GM21717 (cell line): ENCODE results near the gene PLCG2.

Experiments used
- ATAC-seq: cut with Tn5 transposase; IDR thresholded peaks from one replicate; pipeline ENCODE4 v1.9.1; 2021; ENCODE audit warnings: mild to moderate bottlenecking, moderate library complexity; ENCODE audit not compliant: unreplicated experiment

The PLCG2 gene

GRCh38 chr16:81814751-81815428 lies 35.8 kb downstream of the PLCG2 start:
- ATAC-seq: no peak

- ATAC-seq: no peak
Measured at GRCh38 chr16:81815429-81815766, 36.3 kb downstream of the PLCG2 start.

- no peak for ATAC-seq
Measured at GRCh38 chr16:81816351-81816750, 37.3 kb downstream of the PLCG2 start.

- ATAC-seq: peak; percentile 32
Measured at GRCh38 chr16:81816793-81817210, 37.7 kb downstream of the PLCG2 start.

GRCh38 chr16:81817296-81817695 lies 38.2 kb downstream of the PLCG2 start:
- peak; percentile 26 for ATAC-seq

- peak; percentile 32 for ATAC-seq
Measured at GRCh38 chr16:81817789-81818567, 38.9 kb downstream of the PLCG2 start.

DNA sequence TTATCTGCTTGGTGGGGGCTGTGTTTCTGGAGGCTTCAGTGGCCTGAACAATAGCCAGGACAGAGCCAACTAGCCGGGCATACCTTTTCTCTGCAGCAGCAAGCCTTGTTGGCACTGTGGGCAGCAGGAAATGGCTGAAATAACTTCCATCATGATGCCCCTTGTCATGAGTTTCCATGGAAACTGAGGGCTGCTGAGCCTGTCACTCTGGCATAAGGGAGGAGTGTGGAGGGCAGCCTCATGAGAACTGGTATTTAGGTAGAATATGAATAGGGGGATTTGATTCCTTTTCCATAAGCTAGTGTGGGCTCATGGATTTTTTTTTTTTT lies 39.4 kb downstream of the PLCG2 start:
- no peak for ATAC-seq

DNA sequence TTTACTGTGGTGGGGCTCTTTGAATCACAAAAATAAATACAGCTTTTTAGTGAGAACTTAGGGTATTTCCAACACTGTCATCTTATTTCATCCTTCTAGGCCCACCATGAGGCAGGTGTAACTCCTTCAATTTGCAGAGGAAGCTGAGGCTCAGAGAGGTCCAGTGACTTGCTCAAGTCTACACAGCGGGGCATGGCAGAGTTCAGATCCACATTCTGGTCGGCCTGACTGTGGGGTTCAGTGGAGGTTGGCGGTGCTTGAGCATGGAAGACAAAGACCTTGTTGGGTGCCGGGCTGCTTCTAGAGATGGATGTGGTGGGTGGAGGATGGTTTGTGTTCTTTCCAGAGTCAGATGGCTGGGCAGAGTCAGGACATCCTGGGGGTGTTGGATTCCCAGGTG lies 39.8 kb downstream of the PLCG2 start:
- no peak for ATAC-seq

- peak; percentile 36 for ATAC-seq
Measured at GRCh38 chr16:81821436-81822128, 42.5 kb downstream of the PLCG2 start.

DNA sequence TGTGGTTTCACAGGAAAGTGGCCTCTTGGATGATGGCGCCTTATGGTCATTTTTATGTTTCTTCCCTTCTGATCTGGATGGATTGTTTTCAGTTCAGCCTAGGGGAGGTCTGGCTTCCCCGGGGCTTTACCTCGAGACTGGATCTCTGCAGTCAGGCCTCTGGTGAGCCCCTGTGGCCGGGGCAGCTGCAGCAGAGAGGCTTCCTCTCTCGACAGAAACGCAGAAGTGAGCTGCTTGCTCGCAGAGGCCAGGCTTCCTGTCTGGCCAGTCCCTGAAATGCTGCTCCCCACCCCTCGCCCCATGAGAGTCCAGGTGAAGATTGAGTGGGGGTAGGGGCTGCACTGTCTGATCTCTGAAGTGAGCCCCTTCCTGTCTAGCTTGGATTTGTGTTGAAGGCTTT lies 44.0 kb downstream of the PLCG2 start:
- peak; percentile 37 for ATAC-seq

- no peak for ATAC-seq
Measured at GRCh38 chr16:81823734-81824133, 44.6 kb downstream of the PLCG2 start.

- no peak for ATAC-seq
Measured at GRCh38 chr16:81826523-81826922, 47.4 kb downstream of the PLCG2 start.

DNA sequence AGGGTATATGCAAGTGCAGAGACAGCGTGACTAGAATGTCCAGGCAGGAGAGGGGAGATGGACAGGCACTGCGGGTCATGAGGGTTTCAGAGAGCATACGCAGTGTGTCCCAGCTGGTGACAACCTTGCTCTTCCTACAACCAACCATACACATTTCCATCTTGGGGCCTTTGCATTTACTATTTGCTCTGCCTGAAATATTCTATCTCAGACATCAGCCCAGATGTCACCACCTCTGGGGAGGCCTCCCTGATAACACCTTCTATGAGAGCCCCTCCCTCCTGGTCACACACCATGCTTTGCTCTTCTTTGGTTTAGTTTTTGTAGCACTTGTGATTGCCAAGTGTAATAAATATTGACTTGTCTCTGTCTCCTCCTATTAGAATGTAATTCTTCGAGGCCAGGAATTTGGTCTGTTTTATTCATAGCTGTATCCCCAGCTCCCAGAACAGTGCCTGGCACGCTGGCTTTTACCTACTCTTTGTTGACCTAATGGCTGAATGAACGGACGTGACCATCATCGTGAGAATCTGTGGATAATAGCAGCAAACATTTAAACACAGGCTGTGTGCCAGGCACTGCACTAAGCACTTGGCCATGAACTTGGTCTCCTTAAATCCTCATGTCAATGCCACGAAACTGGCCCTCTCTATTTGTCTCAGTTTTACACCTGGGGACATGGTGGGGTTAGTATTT lies 51.9 kb downstream of the PLCG2 start:
- ATAC-seq: peak; percentile 4

- ATAC-seq: peak; percentile 57
Measured at GRCh38 chr16:81831722-81832126, 52.6 kb downstream of the PLCG2 start.

DNA sequence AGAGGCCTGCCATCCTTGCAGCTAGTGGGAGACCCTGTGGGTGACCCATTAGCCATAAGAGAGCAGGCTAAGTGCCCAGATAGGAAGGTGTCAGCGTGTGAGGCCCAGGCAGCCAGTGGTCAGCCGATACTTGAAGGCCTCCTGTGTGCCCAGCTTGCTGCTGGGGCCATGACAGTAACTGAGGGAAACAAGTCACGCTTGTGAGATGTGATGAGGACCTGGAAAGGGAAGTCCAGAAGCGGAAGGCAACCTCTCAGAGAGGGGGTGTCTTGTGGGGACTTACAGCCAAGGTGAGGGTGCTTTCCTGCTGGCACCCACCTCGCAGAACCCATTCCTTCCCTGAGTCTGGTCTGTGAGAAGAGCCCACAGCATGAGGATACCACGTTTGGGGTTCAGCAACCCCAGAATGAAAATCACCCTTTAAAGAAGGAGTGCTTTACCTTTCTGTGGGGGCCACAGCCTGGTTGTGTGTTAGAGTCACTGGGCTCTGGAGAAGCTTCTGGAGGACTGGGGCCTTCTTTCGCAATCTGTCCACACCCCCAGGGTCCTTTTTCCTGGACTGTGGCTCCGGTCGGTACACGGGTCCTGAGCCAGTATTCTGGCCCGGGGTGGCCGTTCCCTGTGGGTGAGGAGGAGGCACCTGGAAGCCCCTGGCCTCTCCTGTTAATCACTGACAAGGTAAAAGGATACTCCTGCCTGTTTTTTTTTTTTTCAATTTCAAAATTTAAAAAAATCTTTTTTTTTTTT lies 53.9 kb downstream of the PLCG2 start:
- ATAC-seq: no peak

- no peak for ATAC-seq
Measured at GRCh38 chr16:81833751-81834150, 54.7 kb downstream of the PLCG2 start.

GRCh38 chr16:81834868-81835267 lies 55.8 kb downstream of the PLCG2 start:
- ATAC-seq: no peak

DNA sequence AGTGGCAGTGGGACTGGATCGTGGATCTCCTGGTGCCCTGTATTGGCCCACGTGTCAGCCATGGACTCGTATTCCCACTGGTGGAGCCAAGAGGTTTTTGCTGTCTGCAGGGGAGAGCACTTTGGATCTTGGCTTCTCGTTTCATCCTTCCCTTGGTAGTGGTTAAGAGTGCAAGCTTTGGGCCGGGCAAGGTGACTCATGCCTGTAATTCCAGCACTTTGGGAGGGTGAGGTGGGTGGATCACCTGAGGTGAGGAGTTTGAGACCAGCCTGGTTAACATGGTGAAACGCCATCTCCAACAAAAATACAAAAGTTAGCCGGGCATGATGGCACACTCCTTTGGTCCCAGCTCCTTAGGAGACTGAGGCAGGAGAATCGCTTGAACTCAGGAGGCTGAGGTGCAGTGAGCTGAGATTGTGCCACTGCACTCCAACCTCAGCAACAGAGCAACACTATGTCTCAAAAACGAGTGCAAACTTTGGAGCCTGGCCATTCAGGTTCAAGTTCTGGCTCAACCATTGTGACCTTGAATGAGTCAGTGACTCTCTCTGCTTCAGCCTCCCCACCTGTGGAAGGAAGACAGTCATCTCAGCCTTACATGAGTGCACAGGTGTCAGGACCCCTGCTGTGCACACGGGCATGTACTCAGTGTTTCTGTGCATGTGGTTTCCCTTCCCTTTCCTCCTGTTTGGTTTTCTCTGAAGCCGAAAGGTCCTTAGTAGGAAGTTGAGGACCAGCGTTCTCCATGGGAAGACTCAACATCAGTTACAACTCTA lies 57.4 kb downstream of the PLCG2 start:
- ATAC-seq: peak; percentile 66

GRCh38 chr16:81837312-81837751 lies 58.2 kb downstream of the PLCG2 start:
- no peak for ATAC-seq

- peak; percentile 35 for ATAC-seq
Measured at GRCh38 chr16:81838794-81839193, 59.7 kb downstream of the PLCG2 start.
